ENCODE data around the gene PFDN6. TPM values are rescaled to one million over a fixed set of nuclear protein-coding genes. Genes with fewer than 3 reads are reported as not detected.

Gene PFDN6
- polyA plus RNA-seq, 3 donors: 26.0 to 36.2 (median 28.4) TPM

GRCh38 chr6:33333666-33334065 lies 44.3 kb downstream of the PFDN6 start:
- intact Hi-C loops (cut with micrococcal nuclease): no loop called here
- no peak for DNase-seq
- Histone ChIP-seq H3K4me2 (replicated peaks; ENCODE audit: extremely low read depth, low read length, poor library complexity, severe bottlenecking) (no peak overlapping the region), H3K4me1 (ENCODE audit: control insufficient read depth in 1 of 2, insufficient read depth in 2 of 2, low read length in 2 of 2) (no peaks in the 10 kb centered on the region), H3K27me3 (ENCODE audit: control insufficient read depth in 2 of 2, insufficient read depth in 2 of 2, low read length in 2 of 2) (no peaks in the 10 kb centered on the region), H3K9me3 (replicated peaks in 1 of 2; ENCODE audit: control insufficient read depth in 1 of 2, insufficient read depth in 1 of 2, low read length in 2 of 2) (no peaks in the 10 kb centered on the region), H3K4me3 (replicated peaks in 1 of 3; ENCODE audit: low read depth in 2 of 3, low read length in 3 of 3) (no peak overlapping the region), H3K9ac (ENCODE audit: insufficient read depth, low read length, poor library complexity, severe bottlenecking) (no peak overlapping the region), H3K27ac (ENCODE audit: low read depth in 1 of 2, low read length in 2 of 2) (no peak overlapping the region), H3K36me3 (replicated peaks in 1 of 2; ENCODE audit: control insufficient read depth in 1 of 2, insufficient read depth in 2 of 2, low read length in 2 of 2) (no peaks in the 10 kb centered on the region), H4K20me1 (ENCODE audit: insufficient read depth, low read length) (no peaks in the 10 kb centered on the region), H3K79me2 (ENCODE audit: insufficient read depth, low read length) (no peaks in the 10 kb centered on the region), H2AFZ (ENCODE audit: insufficient read depth, low read depth, low read length, poor library complexity, severe bottlenecking) (no peak overlapping the region)
- Mint-ChIP-seq H3K27ac (no peak overlapping the region), H3K4me3 (no peak overlapping the region), H3K9me3 (no peaks in the 10 kb centered on the region), H3K36me3 (no peaks in the 10 kb centered on the region), H3K4me1 (peaks cover 3% of the 10 kb centered on the region), H3K27me3 (ENCODE audit: low read depth in 3 of 3) (peaks cover 0 to 8% (median 4%) of the 10 kb centered on the region in 3 donors)
- whole genome bisulfite sequencing (ENCODE audit: insufficient coverage): no CpG with 5 or more reads among the region's 4 CpGs
- TF ChIP-seq CTCF (IDR thresholded peaks at IDR 0.05): no peak

GRCh38 chr6:33335916-33336315 lies 46.5 kb downstream of the PFDN6 start:
- Histone ChIP-seq H3K4me3 (replicated peaks in 1 of 3; ENCODE audit: low read depth in 2 of 3, low read length in 3 of 3) (no peak overlapping the region), H3K36me3 (replicated peaks in 1 of 2; ENCODE audit: control insufficient read depth in 1 of 2, insufficient read depth in 2 of 2, low read length in 2 of 2) (no peaks in the 10 kb centered on the region), H3K27me3 (ENCODE audit: control insufficient read depth in 2 of 2, insufficient read depth in 2 of 2, low read length in 2 of 2) (no peaks in the 10 kb centered on the region), H3K27ac (ENCODE audit: low read depth in 1 of 2, low read length in 2 of 2) (no peak overlapping the region), H3K4me1 (ENCODE audit: control insufficient read depth in 1 of 2, insufficient read depth in 2 of 2, low read length in 2 of 2) (no peaks in the 10 kb centered on the region), H3K9me3 (replicated peaks in 1 of 2; ENCODE audit: control insufficient read depth in 1 of 2, insufficient read depth in 1 of 2, low read length in 2 of 2) (no peaks in the 10 kb centered on the region), H3K4me2 (replicated peaks; ENCODE audit: extremely low read depth, low read length, poor library complexity, severe bottlenecking) (no peak overlapping the region), H3K9ac (ENCODE audit: insufficient read depth, low read length, poor library complexity, severe bottlenecking) (no peak overlapping the region), H3K79me2 (ENCODE audit: insufficient read depth, low read length) (no peaks in the 10 kb centered on the region), H2AFZ (ENCODE audit: insufficient read depth, low read depth, low read length, poor library complexity, severe bottlenecking) (no peak overlapping the region), H4K20me1 (ENCODE audit: insufficient read depth, low read length) (no peaks in the 10 kb centered on the region)
- Mint-ChIP-seq H3K4me3 (no peak overlapping the region), H3K36me3 (no peaks in the 10 kb centered on the region), H3K27me3 (ENCODE audit: low read depth in 3 of 3) (peaks cover 2 to 3% (median 2%) of the 10 kb centered on the region in 3 donors), H3K4me1 (peaks cover 3% of the 10 kb centered on the region), H3K27ac (no peak overlapping the region), H3K9me3 (no peaks in the 10 kb centered on the region)
- no CpG with 5 or more reads among the region's 4 CpGs for WGBS (ENCODE audit: insufficient coverage)
- TF ChIP-seq CTCF (IDR thresholded peaks at IDR 0.05): no peak
- intact Hi-C loops (cut with micrococcal nuclease): no loop called here
- DNase-seq: no peak
